Renal cortical epithelial cell (primary cell): ENCODE results near the gene BRD3. TPM values are rescaled to one million over a fixed set of nuclear protein-coding genes. Genes with fewer than 3 reads are reported as not detected.

Source experiments
- DNase-seq: peaks from one replicate; pipeline ENCODE4 v3.0.0-alpha.2; 2011; ENCODE audit warnings: low read depth
- total RNA-seq: library from RNA; depleted of rRNA; stranded (reverse); fragments of >200 nt; gene quantifications from 2 replicates; pipeline ENCODE4 v1.2.3, GENCODE V29; 2014

BRD3 gene
- total RNA-seq, 1 donor from 2014 or later = 37.7 TPM

DNA sequence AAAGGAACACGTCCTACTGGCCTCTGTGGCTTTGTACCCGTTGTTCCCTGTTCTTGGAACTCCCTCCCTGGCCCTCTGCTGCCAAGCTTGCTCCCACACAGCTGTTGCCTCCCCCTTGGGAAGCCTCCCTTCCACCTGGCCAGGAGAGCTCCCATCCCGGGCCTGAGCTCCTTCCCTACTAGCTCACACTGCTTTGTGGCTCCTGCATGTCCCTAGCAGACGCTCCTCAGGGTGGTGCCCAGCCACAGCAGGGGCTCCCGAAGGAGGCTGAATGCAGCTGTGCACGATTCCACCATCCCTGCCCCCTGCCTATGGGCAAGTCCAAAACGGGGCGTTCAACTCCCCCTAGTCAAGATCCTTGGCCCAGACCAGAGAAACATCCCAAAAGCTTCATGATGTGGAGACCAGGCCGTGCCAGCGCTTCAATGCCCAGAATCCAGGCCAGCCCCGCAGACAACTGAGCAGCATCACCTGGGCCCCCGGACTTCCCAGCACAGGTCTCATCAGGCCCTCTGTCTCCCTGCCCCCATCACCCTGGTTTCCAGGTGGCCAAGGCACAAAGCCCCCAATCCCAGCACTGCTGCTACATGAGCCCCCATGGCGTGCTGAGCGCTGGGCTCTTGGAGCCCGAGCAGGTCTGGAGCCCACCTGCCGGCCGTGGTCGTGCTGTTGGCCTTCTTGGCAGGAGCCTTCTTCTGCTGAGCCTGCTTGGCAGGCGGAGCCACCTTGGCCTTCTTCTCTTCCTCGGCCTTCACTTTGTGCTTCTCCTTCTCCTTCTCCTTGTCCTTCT lies 28.2 kb downstream of the BRD3 start:
- no peak for DNase-seq

DNA sequence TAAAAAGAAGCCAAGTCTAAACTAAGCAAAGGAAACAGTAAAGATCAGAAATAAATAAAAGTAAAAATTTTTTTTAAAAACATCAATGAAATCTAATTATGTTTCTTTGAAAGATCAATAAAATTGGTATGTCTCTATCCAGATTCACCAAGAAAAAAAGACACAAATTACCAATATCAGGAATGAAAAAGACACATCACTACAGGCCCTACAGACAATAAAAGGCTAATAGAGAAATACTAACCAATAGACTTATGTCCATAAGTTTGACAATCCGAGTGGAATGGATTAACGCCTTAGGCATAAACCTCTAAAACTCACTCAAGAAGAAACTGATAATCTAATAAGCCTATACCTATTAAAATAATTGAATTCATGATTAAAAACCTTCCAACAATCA lies 30.2 kb downstream of the BRD3 start:
- DNase-seq = no peak

DNA sequence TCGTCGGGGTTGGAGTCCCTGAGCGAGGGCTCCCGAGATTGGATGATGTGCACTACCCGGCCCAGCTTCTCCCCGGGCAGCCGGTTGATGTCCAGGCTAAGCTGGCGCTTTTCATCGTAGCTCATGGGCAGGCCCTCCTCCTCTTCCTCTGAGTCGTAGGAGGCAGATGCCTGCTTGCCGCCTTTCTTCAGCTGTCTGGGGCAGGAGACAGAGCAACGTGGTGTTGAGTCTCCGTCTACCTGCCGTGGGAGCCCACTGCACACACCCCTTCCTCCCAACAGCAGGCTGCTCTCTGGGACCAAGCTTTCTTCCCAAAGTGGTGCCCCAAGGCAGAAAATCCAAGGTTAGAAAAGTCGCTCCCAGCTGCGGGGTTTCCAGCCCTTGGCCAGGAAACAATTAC lies 31.7 kb downstream of the BRD3 start:
- no peak for DNase-seq

DNA sequence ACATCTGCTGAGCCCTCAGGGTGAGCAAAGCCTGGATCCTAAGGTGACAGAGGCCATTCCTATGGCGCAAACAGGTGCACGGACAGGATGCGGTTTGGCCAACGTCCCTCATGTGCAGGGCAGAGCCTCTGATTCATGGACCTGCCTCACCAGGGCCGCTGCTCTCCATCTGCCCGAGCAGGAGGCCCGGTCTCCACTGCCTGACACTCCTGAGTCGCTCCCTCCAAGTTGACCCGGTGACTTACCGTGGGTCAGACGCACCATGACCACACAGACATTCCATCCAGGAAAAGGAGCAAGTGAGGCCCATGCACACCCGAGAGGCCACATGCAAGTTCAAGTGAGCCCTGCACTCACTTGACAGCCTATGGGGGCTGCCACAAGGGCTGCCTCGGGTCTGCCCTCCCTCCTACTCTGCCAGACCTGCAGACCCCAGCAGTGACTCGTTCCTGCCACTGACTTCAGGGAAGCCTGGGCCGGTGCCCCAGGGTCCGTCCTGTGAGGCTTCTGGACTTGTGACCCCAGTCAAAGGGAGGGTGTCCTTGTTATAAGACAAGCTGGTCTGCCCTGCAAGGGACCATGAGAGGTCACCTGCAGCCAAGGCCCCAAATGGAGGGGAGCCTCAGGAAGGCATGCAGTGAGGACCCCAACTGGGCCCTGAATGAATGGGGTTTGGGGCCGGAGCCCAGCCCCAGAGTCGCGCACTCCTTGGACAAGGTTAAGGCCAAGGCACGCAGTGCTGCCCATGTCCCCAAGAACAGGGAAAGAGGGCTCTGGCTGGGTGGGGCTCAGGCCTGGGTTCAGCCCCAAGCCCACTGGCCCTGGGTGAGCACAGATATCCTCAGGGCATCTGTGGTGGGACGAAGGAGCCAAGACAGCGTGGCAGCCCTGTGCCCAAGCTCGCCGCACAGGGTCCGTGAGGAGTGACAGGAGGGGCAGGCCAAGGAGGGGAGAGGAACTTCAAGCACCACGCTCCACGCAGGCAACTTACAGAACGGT lies 32.5 kb downstream of the BRD3 start:
- no peak for DNase-seq

DNA sequence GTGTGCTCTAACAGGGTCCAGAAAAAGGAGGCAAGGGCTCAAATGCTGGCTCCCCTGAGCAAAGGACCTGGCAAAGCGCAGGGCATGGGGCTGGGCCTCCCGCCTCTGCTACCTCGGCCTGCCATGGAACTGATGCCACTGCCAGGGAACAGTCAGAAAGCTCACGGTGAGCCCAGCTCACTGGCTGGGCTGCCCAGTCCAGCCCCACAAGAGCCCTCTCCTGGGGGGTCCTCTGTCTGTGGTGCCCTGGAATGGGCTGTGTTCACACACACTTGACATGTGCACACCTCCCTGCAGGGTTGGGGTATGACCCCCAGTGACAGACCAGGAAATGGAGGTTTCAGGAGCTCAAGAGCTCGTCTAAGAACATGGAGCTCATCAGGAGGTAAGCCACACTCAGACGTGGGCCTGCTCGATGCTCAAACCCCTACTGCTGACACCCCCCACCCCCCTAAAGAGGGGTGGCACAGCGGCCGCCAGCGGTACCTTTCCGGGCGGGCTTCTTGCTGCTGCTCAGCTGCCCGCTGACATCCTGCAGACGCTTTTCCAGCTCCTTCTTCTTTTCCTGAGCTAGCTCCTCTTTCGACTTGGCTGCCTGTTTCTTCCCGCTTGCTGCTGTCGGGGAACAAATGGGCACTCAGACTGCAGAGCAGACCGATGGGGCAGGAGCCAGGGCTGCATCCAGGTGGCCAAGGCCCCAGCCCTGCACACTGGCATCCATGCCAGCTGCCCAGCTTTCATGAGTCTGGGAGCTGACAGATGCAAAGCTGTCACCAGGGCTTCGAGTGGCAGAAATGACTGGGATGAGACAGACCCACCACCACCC lies 33.4 kb downstream of the BRD3 start:
- DNase-seq = no peak

DNA sequence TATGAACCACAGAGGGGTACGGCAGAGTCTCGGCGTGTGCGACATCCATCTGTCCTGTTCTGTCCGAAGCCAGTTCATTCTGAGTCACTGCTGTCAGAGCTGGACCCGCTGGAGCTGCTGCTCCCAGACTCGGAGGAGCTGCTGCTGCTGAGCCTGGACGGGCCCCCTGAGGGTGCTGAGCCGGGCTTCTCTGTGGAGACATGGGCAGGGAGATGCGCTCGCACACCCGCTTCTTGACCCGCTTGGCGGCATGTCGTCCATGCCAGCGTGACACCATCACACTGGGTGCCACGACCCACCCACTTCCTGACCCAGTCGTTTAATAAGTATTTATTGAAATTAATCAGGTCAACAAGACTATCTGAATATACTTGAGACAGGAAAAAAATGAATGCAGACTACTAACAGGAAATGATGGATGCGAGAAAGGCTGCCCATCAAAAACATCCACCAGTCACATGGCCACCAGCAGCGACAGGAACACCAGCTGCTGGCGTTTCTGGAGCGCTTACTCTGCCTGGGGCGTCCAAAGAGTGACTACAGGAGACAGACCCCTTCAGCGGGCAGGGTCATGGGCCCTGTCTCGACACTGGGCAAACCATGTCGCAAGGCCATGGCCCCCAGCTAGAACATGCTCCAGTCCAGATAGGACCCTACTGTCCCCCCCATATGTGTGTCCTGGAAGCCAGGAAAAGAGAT lies 34.2 kb downstream of the BRD3 start:
- DNase-seq = no peak

DNA sequence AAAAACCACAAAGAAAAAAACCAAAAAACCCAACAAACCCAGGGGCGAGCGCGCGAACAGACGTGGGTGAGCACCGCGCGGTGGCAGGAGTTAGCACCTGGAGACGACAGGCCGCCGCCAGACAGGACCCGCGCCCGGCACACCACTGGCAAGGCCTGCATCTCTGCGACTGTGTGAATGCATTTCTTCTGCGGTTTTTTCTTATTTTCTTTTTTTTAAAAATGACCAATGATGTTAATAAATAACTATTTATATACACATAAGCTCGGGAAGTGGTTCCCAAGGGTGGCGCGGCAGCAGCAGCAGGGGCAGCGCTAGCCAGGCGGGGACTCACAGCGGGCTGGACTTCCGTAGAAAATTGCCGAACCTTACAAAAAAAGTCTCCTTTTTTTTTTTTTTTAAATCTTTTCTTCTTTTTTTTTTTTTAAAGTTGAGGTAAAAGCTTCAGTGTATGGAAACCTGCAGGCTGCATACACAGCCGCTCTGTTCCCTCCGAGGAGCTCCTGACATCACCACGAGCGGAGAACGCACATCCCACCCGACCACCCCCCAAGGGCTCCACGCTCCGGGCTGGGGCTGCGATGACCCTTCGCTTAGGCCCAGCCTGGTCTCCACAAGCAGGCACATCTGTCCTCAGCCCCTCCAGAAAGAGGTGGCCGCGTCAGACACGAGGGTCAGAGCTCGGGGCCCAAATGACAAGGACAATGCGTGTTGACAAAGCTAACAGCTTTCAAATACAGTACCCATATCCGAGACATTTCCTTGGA lies 35.2 kb downstream of the BRD3 start:
- no peak for DNase-seq

DNA sequence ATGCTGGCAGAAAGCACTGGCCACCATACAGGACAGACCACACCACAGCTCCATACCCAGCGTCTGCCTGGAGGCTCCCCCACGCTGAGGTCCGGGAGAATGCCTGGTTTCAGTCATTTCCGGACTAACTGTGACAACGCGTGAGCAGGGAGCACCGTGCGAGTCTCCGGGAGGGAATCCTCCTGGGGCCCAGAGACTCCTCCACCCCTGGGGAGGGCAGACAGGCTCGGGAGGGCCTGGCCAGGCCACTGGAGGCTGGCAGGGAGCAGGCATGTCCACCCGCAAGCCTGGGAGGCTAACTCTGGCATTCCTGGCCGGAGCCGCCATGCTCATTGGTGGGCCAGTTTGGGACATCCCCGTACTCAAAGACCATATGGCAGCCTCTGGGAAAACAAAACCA lies 36.0 kb downstream of the BRD3 start:
- DNase-seq = no peak

DNA sequence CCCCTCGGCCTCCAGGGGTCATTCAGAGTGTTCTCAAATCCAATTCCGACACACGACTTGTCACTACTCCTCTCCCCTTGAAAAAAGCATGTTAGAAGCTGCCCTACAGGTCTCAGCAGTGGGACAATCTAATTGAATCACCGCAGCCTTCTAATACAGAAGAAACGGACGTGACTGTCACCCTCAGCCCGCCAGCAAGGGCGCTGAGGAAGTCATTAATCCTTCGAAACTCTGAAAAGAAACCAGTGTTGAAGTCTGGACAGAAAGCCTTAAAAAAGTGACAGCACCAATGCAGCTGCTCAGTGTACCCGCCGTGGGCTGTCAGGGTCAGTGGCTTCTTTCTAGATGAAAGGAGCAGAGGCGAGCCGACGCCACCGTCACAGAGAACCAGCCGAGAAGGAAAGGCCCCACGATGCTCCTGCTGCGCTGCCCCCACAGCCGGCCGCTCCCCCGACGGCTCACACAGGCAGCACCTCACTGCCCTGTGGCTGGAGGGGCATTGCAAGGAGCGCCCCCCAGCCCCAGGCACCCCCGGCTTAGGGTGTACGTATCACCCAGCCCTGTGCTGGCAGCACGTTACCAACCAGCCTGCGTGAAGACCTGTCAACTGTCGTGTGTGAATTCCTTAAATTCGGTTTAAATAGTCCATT lies 36.9 kb downstream of the BRD3 start:
- no peak for DNase-seq

DNA sequence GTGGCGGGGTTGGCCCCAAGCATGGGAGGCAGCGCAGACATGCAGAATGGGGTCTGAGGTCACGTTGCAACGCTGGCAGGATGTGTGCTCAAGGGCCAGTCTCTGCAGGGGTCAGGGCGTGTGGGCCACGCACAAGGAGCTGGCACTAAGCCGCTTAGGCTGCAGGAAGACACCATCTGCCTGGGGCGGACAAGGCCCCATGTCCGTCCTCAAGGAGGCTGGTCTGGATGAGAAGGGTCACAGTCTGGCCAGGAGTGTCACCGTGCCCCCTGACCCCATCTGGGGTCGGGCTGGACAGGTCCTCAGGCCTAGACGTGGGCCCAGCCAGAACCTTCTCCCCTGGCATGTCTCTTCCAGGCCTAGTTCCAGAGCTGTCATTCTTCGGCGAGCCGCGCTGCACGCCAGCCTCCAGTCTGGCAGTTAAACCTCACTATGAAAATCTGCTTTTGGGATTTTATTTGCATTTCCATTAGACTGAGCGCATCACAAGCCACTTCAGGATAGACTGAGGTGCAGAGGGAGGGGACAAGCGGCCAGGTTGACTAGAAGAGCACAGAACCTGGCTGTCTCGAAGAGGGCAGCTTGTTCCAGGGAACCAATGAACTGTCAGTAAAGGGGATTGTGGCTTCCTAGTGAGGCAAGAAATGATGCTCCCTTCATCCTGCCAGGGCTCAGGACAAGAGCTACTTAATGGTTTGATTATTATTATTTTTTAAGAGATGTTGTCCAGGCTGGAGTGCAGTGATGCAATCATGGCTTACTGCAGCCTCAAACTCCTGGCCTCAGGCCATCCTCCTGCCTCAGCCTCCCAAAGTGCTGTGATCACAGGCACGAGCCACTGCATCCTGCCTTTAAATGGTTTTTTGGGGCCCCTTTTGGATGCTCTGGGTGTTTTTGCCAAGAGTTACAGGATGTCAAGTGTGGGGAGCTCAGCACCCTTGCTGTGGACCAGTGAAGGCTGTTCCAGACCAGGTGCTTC lies 38.3 kb downstream of the BRD3 start:
- DNase-seq = no peak

DNA sequence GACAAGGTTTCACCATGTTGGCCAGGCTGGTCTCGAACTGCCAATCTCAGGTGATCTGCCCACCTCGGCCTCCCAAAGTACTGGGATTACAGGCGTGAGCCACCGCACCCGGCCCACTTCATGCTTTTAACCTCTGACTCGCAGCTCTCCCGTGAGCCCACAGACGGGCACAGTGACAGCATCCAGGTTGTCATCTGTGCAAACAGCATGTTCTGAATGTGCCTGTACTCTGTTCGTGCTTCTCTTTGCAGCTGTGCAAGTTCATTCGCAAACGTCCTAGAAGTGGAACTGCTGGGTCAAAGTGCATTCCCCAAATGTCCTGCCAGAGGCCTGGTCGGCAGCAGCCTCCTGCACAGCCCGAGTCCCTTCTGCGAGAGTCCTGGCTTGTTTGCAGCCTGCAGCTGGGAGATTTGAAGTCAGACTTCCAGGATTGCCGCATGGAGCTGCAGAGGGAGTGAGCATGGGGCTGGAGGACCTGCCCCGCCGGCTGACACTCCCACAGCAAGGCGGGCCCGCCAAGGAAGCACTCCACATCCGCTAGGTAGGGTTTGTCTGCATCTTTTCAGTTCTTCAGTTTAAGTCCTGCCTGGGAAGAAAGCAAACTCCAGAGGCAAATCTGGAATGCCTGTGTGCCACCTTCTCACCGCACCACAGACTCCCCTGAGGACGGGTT lies 39.1 kb downstream of the BRD3 start:
- no peak for DNase-seq

DNA sequence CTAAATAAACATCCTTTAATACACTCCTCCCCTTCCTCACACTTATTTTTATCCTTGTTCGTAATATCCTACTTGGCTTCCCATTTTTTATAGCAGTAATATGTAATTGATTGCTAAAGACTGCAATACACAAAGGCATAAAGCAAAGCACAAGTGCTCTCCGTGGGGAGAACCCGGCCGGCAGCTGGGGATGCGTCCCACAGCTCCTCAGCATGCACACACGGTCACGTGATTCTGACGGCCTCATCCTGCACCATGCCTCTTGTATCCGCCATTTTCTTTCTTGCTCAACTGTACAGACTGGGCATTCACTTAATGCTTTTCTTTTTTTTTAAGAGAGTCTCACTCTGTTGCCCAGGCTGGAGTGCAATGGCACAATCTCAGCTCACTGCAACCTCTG lies 39.8 kb downstream of the BRD3 start:
- DNase-seq = no peak

DNA sequence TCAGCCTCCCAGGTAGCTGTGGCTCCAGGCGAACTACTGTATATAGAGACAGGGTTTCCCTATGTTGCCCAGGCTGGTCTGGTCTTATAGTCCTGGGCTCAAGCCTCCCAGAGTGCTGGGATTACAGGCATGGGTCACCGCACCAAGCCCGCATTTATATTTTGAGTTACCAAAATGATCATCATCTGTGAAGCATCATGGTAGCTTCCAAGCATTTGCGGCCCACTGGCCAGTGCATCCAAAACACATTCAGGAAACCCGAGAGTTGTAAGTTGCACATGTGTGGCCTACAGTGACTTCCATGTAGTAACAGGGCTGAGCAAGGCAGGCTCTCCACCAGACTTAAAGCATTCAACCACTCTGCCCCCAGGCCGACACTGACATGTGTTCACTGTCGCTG lies 40.3 kb downstream of the BRD3 start:
- no peak for DNase-seq

DNA sequence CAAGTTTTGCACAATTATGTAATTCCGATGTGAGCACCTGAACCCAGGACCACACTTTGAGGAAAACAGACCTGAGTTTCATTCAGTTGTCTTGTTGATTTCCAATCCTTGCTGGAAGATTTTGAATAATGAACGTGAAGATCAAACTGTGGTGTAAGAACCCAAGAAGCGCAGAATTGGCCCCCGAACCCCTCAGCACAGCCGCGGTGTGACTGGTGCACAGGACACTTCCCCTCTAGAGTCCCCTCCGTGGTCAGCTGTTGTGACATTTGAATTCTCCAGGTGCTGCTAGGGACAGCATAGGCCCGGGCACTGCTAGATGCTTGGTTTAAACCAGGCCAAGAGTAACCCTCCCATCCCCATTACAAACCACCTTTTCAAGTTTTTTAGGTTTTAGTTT lies 40.8 kb downstream of the BRD3 start:
- DNase-seq = no peak

DNA sequence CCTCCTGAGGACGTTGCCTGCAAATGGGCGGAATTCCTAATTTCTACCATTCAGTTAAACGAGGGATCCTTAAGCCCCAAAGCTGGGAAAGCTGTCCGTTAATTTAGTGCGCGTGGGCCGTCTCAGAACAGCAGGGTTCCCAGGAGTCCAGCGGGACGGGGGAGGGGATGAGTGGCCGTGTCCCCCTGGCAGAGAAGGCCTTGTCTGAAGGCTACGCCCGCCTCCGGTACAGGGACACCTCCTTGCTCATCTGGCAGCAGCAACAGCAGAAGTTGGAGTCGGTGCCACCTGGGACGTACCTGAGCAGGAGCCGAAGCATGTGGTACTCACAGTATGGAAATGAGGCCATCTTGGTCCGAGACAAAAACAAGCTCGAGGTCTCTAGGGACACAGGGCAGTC lies 41.2 kb downstream of the BRD3 start:
- no peak for DNase-seq

DNA sequence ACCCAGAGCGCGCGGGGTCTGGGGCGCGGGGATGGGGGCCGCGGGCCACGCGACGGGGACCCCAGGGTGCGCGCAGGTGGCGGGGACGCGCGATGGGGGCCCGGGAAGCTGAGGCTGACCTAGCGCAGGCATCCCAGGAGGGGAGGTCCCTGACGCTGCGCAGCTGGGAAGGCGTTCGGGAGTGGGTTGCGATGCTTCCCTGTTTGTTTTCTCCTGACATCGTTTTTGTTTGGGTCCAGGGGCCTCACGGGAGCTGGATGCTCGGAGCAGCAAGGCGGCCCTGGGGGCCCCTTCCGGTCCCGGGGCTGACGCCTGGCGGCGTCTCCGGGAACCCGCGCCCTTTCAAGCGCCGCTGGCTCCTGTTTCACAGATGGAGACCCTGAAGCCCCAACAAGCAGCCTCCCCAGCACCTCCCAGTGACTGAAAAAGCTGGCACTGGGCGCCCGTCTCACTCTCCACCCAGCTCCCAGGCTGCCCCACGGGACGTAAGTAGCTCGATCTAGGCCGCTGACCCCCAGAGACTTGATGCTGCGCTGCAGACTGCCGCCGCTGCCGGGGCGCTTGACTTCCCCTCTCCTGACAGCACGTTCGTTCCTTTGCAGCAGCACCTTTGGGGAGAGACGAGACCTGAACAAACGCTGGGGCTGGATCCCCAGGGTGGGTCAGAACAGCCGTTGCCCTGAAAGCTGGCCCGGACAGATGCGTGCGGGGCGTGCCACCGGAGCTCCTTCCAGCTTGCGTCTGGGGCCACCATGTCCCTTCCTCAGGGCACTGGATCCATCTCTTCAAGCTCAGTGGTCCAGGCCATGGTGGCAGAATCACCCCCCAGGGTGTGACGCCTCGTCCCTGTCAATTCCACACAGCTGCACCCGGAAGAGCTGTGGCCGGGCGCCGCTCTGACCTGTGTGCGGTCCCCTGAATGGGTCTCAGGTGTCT lies 42.0 kb downstream of the BRD3 start:
- peak; percentile 7 for DNase-seq
